Measurements from ENCODE around the gene MROH7. TPM values are rescaled to one million over a fixed set of nuclear protein-coding genes. Genes with fewer than 3 reads are reported as not detected.

MROH7 gene
- total and polyA plus RNA-seq, 8 donors: 0.38 to 4.6 (median 1.1) TPM

DNA sequence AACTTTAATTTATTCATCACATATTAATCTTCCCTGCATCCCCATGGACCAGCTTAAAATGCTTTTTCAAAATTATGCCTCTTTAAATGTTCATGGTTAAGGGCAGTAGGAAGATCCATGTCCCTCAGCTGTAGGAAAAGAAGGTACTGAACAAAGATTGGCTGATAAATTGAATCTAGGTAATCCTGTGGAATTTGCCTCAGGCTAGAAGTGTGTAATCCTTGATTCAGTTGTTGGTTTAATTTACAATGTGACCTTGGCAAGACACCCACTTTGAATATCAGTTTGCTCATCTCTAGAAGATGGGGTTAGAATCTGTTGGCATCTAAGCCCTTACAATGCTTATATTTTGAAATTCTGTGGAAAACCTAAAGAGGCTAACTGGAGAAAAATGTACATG, 80.1 kb downstream of the MROH7 start:
- Histone ChIP-seq H3K9me3 (no peaks in the 10 kb centered on the region), H3K27ac (no peak overlapping the region), H3K27me3 (no peaks in the 10 kb centered on the region), H3K4me3 (no peak overlapping the region), H3K4me1 (no peaks in the 10 kb centered on the region), H3K36me3 (peaks cover 0 to 26% (median 10%) of the 10 kb centered on the region in 3 donors)
- FAIRE-seq (no peak), DNase-seq (no peak), ATAC-seq (no peak)
- intact Hi-C loops (cut with DNase I): no loop called here
- TF ChIP-seq, protein P1, sequence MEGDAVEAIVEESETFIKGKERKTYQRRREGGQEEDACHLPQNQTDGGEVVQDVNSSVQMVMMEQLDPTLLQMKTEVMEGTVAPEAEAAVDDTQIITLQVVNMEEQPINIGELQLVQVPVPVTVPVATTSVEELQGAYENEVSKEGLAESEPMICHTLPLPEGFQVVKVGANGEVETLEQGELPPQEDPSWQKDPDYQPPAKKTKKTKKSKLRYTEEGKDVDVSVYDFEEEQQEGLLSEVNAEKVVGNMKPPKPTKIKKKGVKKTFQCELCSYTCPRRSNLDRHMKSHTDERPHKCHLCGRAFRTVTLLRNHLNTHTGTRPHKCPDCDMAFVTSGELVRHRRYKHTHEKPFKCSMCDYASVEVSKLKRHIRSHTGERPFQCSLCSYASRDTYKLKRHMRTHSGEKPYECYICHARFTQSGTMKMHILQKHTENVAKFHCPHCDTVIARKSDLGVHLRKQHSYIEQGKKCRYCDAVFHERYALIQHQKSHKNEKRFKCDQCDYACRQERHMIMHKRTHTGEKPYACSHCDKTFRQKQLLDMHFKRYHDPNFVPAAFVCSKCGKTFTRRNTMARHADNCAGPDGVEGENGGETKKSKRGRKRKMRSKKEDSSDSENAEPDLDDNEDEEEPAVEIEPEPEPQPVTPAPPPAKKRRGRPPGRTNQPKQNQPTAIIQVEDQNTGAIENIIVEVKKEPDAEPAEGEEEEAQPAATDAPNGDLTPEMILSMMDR (IDR thresholded peaks at IDR 0.05): no peak

DNA sequence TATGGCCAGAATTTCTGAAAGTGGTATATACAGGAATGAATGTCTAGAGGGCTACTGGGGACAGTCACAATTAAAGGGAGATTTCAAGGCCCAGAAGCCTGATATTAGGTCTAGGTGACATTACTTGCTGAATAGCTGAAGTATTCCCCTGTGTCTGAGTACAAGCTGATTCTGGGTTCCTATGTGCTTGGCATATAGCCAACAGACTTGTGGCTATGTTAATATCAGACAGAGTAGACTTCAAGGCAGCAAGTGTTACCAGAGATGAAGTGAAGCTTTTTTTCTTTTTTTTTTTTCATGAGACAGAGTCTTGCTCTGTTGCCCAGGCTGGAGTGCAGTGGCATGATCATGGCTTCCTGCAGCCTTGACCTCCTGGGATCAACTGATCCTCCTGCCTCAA, 82.4 kb downstream of the MROH7 start:
- FAIRE-seq (no peak), DNase-seq (no peak), ATAC-seq (no peak)
- no peaks in the 10 kb centered on the region for H3K4me1 ChIP-seq
- TF ChIP-seq, protein P1 (IDR thresholded peaks at IDR 0.05): no peak
- no peaks in the 10 kb centered on the region for H3K27me3 ChIP-seq
- H3K9me3 ChIP-seq: no peaks in the 10 kb centered on the region
- peaks cover 3 to 38% (median 14%) of the 10 kb centered on the region in 3 donors for H3K36me3 ChIP-seq
- no peak overlapping the region for H3K4me3 ChIP-seq
- no peak overlapping the region for H3K27ac ChIP-seq
- intact Hi-C loops (cut with DNase I): no loop called here

DNA sequence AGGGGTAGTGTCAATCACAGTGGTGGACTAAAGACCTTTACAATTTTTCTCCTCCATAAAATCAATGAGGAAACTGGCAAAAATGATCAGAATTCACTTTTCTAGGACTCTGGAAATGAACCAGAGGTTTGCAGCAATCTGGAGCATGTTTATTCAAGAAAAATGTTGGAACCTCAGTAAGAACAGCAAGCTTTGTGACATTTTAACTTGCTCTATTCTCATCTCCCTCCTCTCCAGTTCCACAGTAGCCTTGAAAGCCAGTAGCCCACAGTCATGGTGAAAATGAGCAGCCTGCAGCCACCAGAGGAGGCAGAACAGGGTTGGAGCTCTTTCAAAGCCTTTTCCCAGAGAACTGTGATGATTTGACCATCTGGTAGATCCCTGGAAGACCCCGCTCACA, 83.2 kb downstream of the MROH7 start:
- DNase-seq: no peak
- no peaks in the 10 kb centered on the region for H3K9me3 ChIP-seq
- TF ChIP-seq, protein P1 (IDR thresholded peaks at IDR 0.05): no peak
- H3K4me1 ChIP-seq: no peaks in the 10 kb centered on the region
- H3K4me3 ChIP-seq: no peak overlapping the region
- intact Hi-C loops (cut with DNase I): no loop called here
- no peak for ATAC-seq
- 93 to 100% methylated on average over 1 of the region's 1 CpG for WGBS, 2 donors
- no peak for FAIRE-seq
- H3K36me3 ChIP-seq: peaks cover 3 to 38% (median 14%) of the 10 kb centered on the region in 3 donors
- no peak overlapping the region for H3K27ac ChIP-seq
- H3K27me3 ChIP-seq: no peaks in the 10 kb centered on the region

DNA sequence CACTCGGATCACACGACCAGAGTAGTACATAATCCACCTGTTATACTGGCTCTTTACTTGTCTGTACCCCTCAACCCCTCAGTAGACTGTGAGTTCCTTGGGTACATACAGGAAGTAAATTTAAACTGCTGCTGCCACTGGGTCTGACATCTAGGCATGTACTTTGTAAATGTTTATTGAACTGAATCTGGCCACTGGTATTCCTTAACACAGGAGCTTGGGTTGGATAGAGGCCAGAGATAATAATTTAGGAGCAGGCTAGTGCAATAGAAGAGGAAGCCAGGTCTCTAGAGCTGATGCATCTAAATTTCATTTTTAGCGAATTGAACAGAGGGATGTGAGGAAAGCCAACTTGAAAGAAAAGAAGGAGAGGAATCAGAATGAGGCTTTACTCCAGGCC, 86.4 kb downstream of the MROH7 start:
- WGBS, 2 donors: 78 to 88% methylated on average over 3 of the region's 3 CpGs
- no peaks in the 10 kb centered on the region for H3K27me3 ChIP-seq
- no peak overlapping the region for H3K4me3 ChIP-seq
- H3K36me3 ChIP-seq: peaks cover 3 to 40% (median 6%) of the 10 kb centered on the region in 3 donors
- DNase-seq (no peak), FAIRE-seq (no peak), ATAC-seq (no peak)
- TF ChIP-seq, protein P1 (IDR thresholded peaks at IDR 0.05): no peak
- no peak overlapping the region for H3K27ac ChIP-seq
- intact Hi-C loops (cut with DNase I): no loop called here
- no peaks in the 10 kb centered on the region for H3K9me3 ChIP-seq
- H3K4me1 ChIP-seq: no peaks in the 10 kb centered on the region

DNA sequence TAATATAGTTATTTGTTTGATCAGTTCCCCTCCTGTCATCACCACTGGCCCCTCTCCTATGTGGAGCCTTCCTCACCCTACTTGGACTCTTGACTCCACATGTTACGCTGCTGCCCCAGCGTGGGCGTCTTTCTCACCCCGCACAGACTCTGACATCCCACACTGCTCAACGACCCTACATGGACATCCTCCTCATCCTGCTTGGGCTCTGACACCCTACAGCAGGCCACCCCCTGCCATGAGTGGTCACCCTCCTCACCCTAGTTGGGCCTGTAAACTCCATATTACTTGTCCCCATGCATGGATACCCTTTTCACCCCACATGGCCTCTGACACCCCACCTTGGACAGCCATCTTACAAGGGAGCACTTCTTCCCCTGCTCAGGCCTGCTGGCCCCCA, 95.1 kb downstream of the MROH7 start:
- no peak overlapping the region for H3K27ac ChIP-seq
- H3K36me3 ChIP-seq: peaks cover 0 to 45% (median 18%) of the 10 kb centered on the region in 3 donors
- no peak overlapping the region for H3K4me3 ChIP-seq
- 89 to 91% methylated on average over 5 of the region's 5 CpGs for WGBS, 2 donors
- ATAC-seq (no peak), DNase-seq (no peak), FAIRE-seq (no peak)
- intact Hi-C loops (cut with DNase I): no loop called here
- no peaks in the 10 kb centered on the region for H3K4me1 ChIP-seq
- H3K27me3 ChIP-seq: no peaks in the 10 kb centered on the region
- TF ChIP-seq, protein P1 (IDR thresholded peaks at IDR 0.05): no peak
- no peaks in the 10 kb centered on the region for H3K9me3 ChIP-seq
